GM12873 (cell line): ENCODE data around the gene KRTAP10-10.

Experiments used
- TF ChIP-seq, protein P1 (sequence below): IDR thresholded peaks from 2 replicates; pipeline ENCODE4 v1.5.1; 2012; ENCODE audit warnings: low read depth, mild to moderate bottlenecking, moderate library complexity, low read length, control low read depth; ENCODE audit not compliant: insufficient read depth; ENCODE audit errors: missing control alignments

Gene KRTAP10-10

DNA sequence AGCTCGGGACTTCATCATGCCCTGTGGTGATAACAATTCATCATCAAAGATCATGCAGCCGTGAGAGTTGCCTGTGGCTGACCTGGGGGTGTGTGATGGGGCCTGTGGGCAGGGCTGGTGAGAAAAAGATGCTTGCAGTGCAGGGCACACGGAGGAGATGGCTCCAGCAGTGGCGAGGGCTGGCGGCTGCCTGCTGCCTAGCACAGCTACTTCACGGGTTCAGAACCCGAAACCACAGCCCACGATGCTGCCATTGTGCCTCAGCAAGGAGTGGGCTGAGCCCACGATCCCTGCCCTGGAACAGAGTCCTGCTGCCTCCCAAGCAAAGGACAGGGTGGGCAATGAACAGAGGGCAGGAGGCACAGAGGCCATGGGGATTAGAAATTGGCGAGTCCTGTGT lies 10.9 kb upstream of the KRTAP10-10 start:
- TF ChIP-seq, protein P1, sequence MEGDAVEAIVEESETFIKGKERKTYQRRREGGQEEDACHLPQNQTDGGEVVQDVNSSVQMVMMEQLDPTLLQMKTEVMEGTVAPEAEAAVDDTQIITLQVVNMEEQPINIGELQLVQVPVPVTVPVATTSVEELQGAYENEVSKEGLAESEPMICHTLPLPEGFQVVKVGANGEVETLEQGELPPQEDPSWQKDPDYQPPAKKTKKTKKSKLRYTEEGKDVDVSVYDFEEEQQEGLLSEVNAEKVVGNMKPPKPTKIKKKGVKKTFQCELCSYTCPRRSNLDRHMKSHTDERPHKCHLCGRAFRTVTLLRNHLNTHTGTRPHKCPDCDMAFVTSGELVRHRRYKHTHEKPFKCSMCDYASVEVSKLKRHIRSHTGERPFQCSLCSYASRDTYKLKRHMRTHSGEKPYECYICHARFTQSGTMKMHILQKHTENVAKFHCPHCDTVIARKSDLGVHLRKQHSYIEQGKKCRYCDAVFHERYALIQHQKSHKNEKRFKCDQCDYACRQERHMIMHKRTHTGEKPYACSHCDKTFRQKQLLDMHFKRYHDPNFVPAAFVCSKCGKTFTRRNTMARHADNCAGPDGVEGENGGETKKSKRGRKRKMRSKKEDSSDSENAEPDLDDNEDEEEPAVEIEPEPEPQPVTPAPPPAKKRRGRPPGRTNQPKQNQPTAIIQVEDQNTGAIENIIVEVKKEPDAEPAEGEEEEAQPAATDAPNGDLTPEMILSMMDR, result no peak

- TF ChIP-seq, protein P1, result no peak
Observed at GRCh38 chr21:44626673-44627143, 10.4 kb upstream of the KRTAP10-10 start, which contains the start of gene KRTAP10-9. KRTAP10-9 (plus strand) TSS chr21:44627093; CDS start chr21:44627172, 79 bp downstream.

DNA sequence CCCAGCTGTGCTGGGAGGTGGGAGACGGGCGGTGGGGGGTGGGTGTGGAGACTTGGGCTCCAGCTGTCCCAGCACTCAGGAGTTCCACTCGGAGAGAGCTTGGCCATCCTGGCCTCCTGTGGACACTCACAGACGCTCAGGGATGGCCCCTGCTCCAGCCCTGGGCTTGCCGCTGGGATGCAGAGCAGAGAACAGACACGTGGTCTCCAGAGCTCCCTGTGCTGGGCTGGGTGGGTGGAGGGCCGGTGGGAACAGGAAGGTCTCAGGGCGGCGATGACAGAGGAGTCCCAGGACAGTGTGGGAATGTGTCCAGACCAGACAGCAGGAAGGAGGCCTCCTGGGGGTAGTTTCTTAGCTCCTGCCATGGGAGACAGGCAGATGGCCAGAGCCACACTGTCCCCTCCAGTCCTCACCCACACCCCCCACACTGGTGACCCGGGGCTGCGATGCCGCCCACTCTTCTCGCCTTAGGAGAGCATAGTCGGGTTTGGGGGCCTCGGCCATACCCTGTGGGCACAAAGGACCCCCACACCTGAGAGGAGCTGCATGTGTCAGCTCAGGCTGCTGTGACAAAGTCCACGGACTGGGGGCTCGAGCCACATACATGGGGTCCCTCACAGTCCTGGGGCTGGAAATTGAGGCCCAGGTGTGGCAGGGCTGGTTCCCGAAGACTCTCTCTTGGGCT lies 8.3 kb upstream of the KRTAP10-10 start:
- TF ChIP-seq, protein P1, result no peak

- TF ChIP-seq, protein P1, result no peak
Observed at GRCh38 chr21:44630440-44630839, 6.7 kb upstream of the KRTAP10-10 start.

GRCh38 chr21:44632067-44632466 lies 5.1 kb upstream of the KRTAP10-10 start:
- TF ChIP-seq, protein P1, result no peak

GRCh38 chr21:44636209-44637017 lies 743 bp upstream of the KRTAP10-10 start:
- TF ChIP-seq, protein P1, result no peak

DNA sequence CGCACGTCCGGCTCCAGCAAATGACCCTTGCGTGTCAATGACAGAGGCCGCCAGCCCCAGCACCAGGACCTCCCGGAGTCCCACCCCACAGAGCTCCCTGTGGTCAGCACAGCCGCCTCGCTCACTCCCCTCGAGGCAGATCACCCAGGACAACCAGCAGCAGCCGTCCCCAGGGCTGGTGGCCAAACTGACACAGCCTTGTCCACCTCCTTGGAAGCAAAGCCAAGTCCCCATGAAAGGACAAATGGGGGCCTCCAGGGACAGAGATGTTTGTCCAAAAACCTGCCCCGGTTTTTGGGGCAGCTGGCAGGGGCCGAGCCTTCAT lies 2.1 kb downstream of the KRTAP10-10 start:
- TF ChIP-seq, protein P1, result no peak
